Subcutaneous abdominal adipose tissue (tissue), 5 donors: ENCODE results near the gene ZSCAN25.

Source experiments
- H3K27ac ChIP-seq: one replicate; pipeline ENCODE4 v1.7.0; 2013; ENCODE audit warnings: low read depth, mild to moderate bottlenecking, inconsistent platforms, low read length, moderate library complexity
- H3K27me3 ChIP-seq, 5 donors: one replicate each; pipeline ENCODE4 v1.7.0; 2013; ENCODE audit warnings: low read length in 5 of 5, inconsistent platforms in 1 of 5; ENCODE audit not compliant: control insufficient read depth in 5 of 5, insufficient read depth in 4 of 5
- H3K36me3 ChIP-seq, 5 donors: one replicate each; pipeline ENCODE4 v1.7.0; 2013; ENCODE audit warnings: low read length in 5 of 5; ENCODE audit not compliant: control insufficient read depth in 5 of 5, insufficient read depth in 5 of 5
- H3K4me1 ChIP-seq, 5 donors: one replicate each; pipeline ENCODE4 v1.7.0; 2013; ENCODE audit warnings: low read length in 5 of 5, mild to moderate bottlenecking in 3 of 5, moderate library complexity in 1 of 5; ENCODE audit not compliant: control insufficient read depth in 5 of 5, insufficient read depth in 5 of 5
- H3K4me3 ChIP-seq, 5 donors: one replicate each; pipeline ENCODE4 v1.7.0; 2013; ENCODE audit warnings: low read length in 5 of 5, low read depth in 1 of 5
- H3K9ac ChIP-seq, 5 donors: one replicate each; pipeline ENCODE4 v1.7.0; 2013; ENCODE audit warnings: low read length in 5 of 5, mild to moderate bottlenecking in 4 of 5, moderate library complexity in 3 of 5
- H3K9me3 ChIP-seq, 5 donors: one replicate each; pipeline ENCODE4 v1.7.0; 2013; ENCODE audit warnings: low read length in 5 of 5; ENCODE audit not compliant: control insufficient read depth in 5 of 5
- donor health status: healthy.
- donor health status: healthy.
- donor health status: healthy.
- donor health status: healthy.
- donor health status: healthy.

ZSCAN25 gene

DNA sequence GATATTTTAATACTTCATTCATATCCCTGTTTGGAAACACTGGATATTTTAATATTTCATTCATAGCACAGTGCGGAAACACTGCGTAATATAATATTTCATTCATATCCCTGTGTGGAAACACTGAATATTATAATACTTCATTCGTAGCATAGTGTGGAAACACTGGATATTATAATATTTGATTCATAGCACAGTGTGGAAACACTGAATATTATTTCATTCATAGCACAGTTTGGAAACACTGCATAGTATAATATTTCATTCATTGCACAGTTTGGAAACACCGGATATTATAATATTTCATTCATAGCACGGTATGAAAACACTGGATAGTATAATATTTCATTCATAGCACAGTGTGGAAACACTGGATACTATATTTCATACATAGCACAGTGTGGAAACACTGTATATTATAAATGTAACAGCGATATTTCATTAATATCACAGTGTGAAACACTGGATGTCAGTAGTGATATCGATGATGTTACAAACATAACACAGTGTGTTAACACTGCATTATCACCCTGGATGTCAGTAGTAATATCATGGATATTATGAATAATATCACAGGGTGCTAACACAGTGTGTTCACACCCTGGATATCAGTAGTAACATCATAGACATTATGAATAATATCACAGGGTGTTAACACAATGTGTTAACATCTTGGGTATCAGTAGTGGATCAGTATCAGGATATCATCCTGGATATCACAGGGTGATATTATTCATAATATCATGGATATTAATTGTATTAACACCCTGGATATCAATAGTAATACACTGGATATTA, 21.6 kb upstream of the ZSCAN25 start:
- H3K4me1 ChIP-seq = no peaks in the 10 kb centered on the region
- H3K4me3 ChIP-seq = no peak overlapping the region
- H3K9me3 ChIP-seq = no peaks in the 10 kb centered on the region
- H3K36me3 ChIP-seq = no peaks in the 10 kb centered on the region
- no peak overlapping the region for H3K27ac ChIP-seq
- no peaks in the 10 kb centered on the region for H3K27me3 ChIP-seq
- H3K9ac ChIP-seq = no peak overlapping the region

DNA sequence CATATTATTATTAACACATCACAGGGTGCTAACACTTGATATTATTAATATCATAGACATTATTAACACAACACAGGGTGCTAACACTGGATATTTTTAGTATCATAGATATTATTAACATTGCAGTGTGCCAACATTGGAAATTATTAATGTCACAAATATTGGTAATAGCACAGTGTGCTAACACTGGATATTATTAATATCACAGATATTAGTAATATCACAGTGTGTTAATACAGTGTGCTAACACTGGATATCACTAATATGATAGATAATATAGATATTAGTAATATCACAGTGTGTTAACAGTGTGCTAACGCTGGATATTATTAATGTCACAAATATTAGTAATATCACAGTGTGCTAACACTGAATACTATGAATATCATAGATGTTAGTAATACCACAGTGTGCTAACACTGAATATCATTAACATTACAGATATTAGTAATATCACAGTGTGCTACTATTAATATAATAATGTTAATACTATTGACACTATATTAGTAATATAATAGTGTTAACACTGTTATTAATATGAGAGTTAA, 20.3 kb upstream of the ZSCAN25 start:
- H3K4me3 ChIP-seq = no peak overlapping the region
- H3K27me3 ChIP-seq = no peaks in the 10 kb centered on the region
- no peaks in the 10 kb centered on the region for H3K9me3 ChIP-seq
- no peak overlapping the region for H3K27ac ChIP-seq
- H3K4me1 ChIP-seq = no peaks in the 10 kb centered on the region
- no peaks in the 10 kb centered on the region for H3K36me3 ChIP-seq
- H3K9ac ChIP-seq = no peak overlapping the region

DNA sequence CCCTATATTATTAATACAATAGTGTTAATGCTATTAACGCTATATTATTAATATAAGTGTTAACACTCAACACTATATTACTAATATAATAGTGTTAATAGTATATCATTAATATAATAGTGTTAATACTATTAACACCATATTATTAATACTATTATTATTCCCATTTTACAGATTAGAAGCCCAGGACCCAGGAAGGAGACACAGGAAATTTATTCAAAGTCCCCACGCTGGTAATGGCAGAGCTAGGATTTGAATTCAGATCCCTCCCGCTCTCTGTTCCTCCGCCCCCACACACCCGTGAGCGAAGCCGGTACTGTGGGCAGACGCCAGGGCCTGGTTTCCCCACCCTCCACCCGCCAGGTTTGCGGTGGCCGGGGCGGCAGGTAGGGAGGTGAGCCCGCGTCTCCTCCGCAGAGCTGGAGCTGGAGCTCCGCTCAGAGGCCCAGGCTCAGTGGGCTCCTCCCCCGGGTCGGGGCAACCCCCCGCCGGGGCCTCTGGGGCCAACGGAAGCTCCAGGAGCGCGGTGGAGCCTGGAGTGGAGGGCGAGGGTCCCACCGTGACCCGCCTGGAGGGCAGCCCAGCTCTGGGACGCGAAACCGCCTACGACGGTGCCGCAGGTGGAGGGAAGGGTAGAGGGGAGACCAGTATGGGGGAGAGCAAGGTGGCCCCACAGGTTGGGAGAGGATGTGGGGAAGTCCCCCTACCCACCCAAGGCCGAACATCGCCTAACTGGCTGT, 18.8 kb upstream of the ZSCAN25 start, which contains the start of gene TMEM225B:
TMEM225B (plus strand) TSS at position 506 of the 740 bp plus-strand sequence. CDS start 6,122 bp downstream, outside the sequence.
- no peaks in the 10 kb centered on the region for H3K9me3 ChIP-seq
- H3K27ac ChIP-seq = no peak within 1 kb of the TSS
- H3K4me3 ChIP-seq = no peak within 1 kb of the TSS
- H3K27me3 ChIP-seq = no peaks in the 10 kb centered on the region
- H3K9ac ChIP-seq = no peak within 1 kb of the TSS
- H3K36me3 ChIP-seq = no peaks in the 10 kb centered on the region
- H3K4me1 ChIP-seq = no peaks in the 10 kb centered on the region

DNA sequence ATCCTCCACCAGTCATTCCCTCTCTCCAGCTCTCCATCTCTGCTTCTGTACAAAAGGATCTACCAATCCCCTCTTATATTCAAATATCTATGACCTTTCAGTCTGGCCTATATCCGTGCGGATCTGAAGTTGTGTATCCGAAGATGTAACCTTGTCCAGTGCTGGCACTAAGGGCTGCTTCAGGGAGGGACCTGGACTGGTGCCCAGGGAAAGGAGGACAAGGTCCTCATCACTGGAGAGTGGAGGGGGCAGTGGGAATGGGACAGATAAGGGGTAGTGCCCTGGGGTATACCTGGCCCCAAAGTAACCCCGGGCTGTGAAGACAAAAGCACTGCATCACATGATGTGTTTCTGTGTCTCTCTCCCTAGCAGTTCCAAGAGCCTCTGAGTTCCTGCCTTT, 16.9 kb upstream of the ZSCAN25 start:
- Histone ChIP-seq H3K4me3 (no peak overlapping the region), H3K9me3 (no peaks in the 10 kb centered on the region), H3K27me3 (no peaks in the 10 kb centered on the region)

DNA sequence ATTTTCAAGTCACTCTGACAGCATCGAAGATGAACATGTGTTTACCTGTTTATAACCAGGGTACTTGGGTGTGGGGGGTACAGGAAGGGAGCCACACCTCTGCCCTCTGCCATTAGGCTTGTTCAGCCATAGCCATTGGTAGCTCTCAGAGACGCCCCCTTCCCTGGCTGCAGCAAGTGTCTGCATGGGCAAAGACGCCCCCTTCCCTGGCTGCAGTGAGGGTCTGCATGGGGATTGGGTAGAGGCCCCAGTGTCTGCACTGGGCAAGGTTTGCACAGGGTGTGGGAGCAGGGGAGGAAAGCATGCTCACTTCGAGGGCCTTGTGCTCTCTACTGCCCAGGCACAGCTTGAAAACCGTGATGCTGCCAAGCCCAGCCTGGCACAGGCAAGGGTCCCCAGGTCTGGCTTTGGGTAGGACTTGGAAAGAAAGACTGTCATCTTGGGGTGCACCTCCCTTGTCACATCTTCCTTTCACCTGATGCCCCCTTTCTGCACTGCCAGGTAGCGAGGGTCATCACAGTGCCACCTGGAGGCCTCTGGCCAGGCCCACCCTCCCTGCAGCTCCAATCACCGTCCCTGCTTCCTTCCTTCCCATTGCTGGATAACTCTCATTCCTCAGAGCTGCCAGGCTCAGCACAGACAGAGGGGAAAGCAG, 15.0 kb upstream of the ZSCAN25 start:
- H3K4me3 ChIP-seq = no peak overlapping the region
- no peak overlapping the region for H3K9ac ChIP-seq
- H3K4me1 ChIP-seq = no peaks in the 10 kb centered on the region
- H3K36me3 ChIP-seq = no peaks in the 10 kb centered on the region
- no peaks in the 10 kb centered on the region for H3K27me3 ChIP-seq
- no peaks in the 10 kb centered on the region for H3K9me3 ChIP-seq
- no peak overlapping the region for H3K27ac ChIP-seq

More for the DNA sequence above, 16.9 kb upstream of the ZSCAN25 start:
- H3K27ac ChIP-seq = no peak overlapping the region
- no peaks in the 10 kb centered on the region for H3K4me1 ChIP-seq
- H3K9ac ChIP-seq = no peak overlapping the region
- no peaks in the 10 kb centered on the region for H3K36me3 ChIP-seq

DNA sequence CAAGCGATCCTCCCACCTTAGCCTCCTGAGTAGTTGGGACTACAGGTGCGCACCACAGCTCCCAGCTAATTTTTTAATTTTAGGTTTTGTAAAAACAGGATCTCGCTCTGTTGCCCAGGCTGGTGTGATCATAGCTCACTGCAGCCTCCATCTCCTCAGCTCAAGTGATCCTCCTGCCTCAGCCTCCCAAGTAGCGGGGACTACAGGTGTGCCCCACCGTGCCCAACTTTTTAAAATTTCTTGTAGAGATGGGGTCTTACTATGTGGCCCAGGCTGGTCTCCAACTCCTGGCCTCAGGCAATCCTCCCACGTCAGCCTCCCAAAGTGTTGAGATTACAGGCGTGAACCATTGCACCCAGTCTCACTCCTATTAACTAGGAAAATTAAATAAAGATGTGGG, 11.2 kb upstream of the ZSCAN25 start:
- Histone ChIP-seq H3K4me3 (no peak overlapping the region), H3K9ac (no peak overlapping the region), H3K4me1 (no peaks in the 10 kb centered on the region), H3K27ac (no peak overlapping the region), H3K36me3 (no peaks in the 10 kb centered on the region), H3K9me3 (no peaks in the 10 kb centered on the region), H3K27me3 (no peaks in the 10 kb centered on the region)

DNA sequence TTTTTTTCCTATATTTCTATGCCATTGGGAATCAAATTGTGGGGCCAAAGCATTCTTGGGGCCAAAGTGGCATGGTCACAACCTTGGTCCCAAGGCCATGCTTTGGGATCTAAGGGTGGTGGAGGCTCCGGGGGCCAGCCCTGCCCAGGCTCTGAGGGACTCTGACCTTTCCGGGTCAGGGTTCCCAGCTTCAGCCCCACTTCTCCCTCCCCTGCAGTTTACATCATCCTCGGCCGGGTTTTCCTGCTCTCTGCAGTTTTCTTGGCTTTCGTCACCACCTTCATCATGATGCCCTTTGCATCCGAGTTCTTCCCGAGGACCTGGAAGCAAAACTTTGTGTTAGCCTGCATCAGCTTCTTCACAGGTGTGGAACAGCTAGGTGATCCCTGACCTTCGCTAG, 10.2 kb upstream of the ZSCAN25 start:
- Histone ChIP-seq H3K36me3 (no peaks in the 10 kb centered on the region), H3K27me3 (no peaks in the 10 kb centered on the region), H3K4me3 (no peak overlapping the region), H3K9ac (no peak overlapping the region), H3K27ac (no peak overlapping the region), H3K9me3 (no peaks in the 10 kb centered on the region), H3K4me1 (no peaks in the 10 kb centered on the region)

DNA sequence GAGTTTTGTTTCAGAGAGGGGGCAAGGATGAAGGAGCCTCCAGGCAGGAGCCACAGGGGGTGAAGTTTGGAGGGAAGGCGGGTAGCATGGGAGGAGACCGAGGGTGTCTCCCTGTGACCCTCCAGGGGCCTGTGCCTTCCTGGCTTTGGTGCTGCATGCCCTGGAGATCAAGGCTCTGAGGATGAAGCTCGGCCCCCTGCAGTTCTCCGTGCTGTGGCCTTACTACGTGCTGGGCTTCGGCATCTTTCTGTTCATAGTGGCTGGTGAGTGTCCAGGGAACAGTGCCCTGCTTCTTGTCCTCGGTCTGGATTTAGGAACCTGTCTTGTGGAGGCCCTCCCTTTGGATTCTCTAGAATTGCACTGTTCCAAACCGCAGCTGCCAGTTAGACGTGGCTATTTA, 9.2 kb upstream of the ZSCAN25 start:
- H3K27ac ChIP-seq = no peak overlapping the region
- H3K4me3 ChIP-seq = no peak overlapping the region
- H3K9ac ChIP-seq = no peak overlapping the region
- no peaks in the 10 kb centered on the region for H3K9me3 ChIP-seq
- H3K36me3 ChIP-seq = no peaks in the 10 kb centered on the region
- H3K4me1 ChIP-seq = no peaks in the 10 kb centered on the region
- H3K27me3 ChIP-seq = no peaks in the 10 kb centered on the region

DNA sequence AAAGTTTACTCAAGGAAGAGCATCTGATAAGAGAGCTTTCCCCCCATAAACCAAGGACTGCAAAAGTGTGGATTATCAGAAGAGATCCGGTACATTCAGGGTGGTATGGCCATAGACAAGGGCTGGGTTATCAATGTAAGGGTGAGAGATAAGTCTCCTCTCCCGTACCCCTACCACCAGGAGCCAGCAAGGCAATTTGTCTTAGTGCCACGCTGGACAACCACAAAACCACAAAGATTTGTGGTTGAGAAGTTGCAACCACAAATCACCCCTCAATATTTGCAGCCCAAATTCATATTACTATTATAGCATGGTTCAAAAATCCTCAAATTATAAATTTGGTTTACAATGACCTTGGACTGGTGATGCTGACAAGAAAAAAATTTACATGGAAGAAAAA, 2.3 kb upstream of the ZSCAN25 start:
- Histone ChIP-seq H3K9ac (no peak overlapping the region), H3K4me1 (peaks cover 0 to 21% (median 15%) of the 10 kb centered on the region in 5 donors), H3K9me3 (no peaks in the 10 kb centered on the region), H3K4me3 (no peak overlapping the region), H3K36me3 (peaks cover 7 to 11% (median 10%) of the 10 kb centered on the region in 5 donors), H3K27me3 (no peaks in the 10 kb centered on the region), H3K27ac (no peak overlapping the region)

DNA sequence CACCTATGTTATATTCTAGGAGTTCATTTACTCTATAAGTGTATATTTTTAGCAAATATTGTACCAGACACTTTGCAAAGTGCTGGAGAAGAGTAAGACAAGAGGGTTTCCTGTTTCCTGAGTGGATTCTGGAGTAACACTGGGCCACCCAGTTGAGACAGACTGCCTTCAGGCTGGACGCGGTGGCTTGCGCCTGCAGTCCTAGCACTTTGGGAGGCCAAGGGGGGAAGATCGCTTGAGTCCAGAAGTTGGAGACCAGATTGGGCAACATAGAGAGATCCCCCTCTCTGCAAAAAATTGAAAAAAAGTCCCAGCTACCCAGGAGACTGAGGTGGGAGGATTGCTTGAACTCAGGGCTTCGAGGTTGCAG, 772 bp upstream of the ZSCAN25 start:
- Histone ChIP-seq H3K27me3 (no peaks in the 10 kb centered on the region), H3K4me1 (peaks cover 0 to 21% (median 15%) of the 10 kb centered on the region in 5 donors), H3K9me3 (no peaks in the 10 kb centered on the region), H3K4me3 (peak overlapping the region; percentile 88 to 99 (median 99)), H3K9ac (peak overlapping the region in 2 of 5 donors; percentile 98 to 99), H3K27ac (peak overlapping the region; percentile 71), H3K36me3 (peaks cover 7 to 26% (median 25%) of the 10 kb centered on the region in 5 donors)
